Stimulated activated CD8-positive, alpha-beta memory T cell treated with anti-CD3 and anti-CD28 coated beads, Interleukin-4, amount 100 ng/mL, for 48 hours (primary cell): Measurements from ENCODE around the gene UBR1.

Experiments used
- DNase-seq: peaks from one replicate; pipeline ENCODE4 v3.0.0-alpha.2; 2020

The UBR1 gene

GRCh38 chr15:43105077-43105736 is 631 bp downstream of the UBR1 start:
- peak; percentile 33 for DNase-seq

DNA sequence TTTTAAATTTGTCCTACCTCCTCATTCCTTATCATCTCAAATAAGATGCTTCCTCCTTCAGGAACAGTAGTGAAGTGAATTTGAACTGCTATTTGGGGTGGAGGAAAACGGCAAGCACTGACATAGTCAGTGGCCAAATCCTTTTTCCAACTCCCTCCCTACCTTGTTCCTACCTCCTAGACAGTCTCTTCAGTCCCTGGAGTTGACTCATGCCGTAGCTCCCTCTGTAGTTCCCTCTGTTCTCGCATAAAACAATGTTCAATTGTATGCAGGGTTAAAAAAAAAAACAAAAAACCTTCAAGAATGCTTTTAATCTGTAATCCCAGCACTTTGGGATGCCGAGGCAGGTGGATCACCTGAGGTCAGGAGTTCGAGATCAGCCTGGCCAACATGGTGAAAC is 1.4 kb downstream of the UBR1 start:
- no peak for DNase-seq

GRCh38 chr15:43103907-43104306 is 1.9 kb downstream of the UBR1 start:
- DNase-seq: no peak

- DNase-seq: no peak
These were observed 3.7 kb downstream of the UBR1 start for GRCh38 chr15:43102187-43102586.

- DNase-seq: no peak
These were observed 4.9 kb downstream of the UBR1 start for GRCh38 chr15:43100971-43101370.

DNA sequence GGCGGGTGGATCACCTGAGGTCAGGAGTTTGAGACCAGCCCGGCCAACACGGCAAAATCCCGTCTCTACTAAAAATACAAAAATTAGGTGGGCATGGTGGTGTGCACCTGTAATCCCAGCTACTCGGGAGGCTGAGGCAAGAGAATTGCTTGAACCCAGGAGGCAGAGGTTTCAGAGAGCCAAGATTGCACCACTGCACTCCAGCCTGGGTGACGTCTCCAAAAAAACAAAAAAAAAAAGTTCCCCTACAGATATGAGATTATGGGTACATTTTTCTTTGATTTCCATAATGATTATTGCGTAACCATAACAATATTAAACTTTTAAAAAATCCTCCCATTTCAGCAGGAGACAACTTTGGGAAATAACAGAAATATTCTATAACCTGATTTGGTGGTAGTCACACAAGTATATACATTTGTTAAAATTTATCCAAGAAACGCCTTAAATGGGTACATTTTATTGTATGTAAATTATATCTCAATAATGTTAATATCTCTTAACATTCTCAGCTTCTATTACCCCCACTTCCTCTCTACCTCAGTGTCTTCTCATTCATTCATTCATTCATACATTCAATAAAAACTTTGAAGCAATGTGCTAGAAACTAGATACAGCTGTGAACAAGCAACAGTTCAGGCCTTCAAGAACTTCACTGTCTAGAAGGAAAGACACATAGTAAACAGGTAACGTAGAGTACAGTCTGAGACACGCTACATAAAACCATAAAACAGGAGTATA is 6.6 kb downstream of the UBR1 start:
- no peak for DNase-seq

DNA sequence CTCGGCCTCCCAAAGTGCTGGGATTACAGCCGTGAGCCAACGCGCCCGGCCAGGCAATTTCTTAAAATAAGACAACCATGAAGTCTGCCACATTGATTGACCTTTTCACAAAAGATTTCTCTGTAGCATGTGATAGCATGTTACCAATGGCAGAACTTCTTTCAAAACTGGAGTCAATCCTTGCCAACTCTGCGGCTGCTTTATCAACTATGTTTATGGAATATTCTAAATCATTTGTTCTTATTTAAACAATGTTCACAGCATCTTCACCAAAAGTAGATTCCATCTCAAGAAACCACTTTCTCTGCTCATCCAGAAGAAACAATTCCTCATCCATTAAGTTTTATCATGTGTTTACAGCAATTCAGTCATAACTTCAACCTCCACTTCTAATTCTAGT is 9.4 kb downstream of the UBR1 start:
- no peak for DNase-seq

- DNase-seq: no peak
These were observed 10.0 kb downstream of the UBR1 start for GRCh38 chr15:43095708-43096347.

- DNase-seq: no peak
These were observed 10.6 kb downstream of the UBR1 start for GRCh38 chr15:43095243-43095642.

GRCh38 chr15:43094416-43095030 is 11.3 kb downstream of the UBR1 start:
- DNase-seq: no peak

DNA sequence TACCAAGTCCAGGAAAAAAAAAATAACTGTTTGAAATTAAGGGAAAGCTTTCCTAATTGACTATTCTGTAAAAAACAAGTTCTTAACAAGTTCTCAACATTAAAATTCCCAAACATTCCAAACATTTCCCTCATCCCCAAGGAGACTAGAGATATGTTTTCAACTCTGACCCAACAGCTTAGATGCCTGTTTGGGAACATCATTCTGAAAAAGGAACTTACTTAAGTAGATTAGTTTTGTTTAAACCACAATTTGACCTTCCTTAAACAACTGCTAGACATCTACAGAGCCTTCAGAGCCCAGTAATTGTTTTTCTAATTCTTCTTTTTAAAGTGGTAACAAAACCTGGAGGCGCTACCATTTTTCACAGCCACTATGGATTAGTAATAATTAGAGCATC is 12.8 kb downstream of the UBR1 start:
- DNase-seq: no peak

- DNase-seq: no peak
These were observed 14.0 kb downstream of the UBR1 start for GRCh38 chr15:43091859-43092258.

GRCh38 chr15:43086551-43086950 is 19.3 kb downstream of the UBR1 start:
- no peak for DNase-seq

- no peak for DNase-seq
These were observed 19.9 kb downstream of the UBR1 start for GRCh38 chr15:43085921-43086320.

GRCh38 chr15:43082509-43082908 is 23.3 kb downstream of the UBR1 start:
- no peak for DNase-seq

- DNase-seq: no peak
These were observed 24.6 kb downstream of the UBR1 start for GRCh38 chr15:43081283-43081682.

GRCh38 chr15:43071451-43071850 is 34.4 kb downstream of the UBR1 start:
- DNase-seq: no peak

DNA sequence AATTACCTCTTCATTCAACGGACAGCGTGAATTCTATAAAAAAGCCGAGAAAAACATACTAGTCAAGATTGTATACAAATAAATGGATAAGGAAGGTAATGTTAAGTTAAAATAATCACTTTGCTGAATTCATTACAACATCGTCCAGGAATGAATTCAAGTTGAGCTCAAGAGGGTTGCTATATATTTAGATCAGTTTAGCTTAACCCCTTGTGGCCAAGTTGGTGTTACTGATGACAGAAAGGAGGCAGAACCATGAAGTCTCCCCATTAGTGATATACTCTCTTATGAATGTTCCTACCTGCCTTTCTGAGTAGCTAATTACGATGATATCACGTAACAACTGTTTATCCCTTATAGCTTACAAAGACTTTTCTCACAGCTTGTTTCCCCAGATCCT is 34.9 kb downstream of the UBR1 start:
- no peak for DNase-seq

GRCh38 chr15:43070249-43070648 is 35.6 kb downstream of the UBR1 start:
- no peak for DNase-seq

DNA sequence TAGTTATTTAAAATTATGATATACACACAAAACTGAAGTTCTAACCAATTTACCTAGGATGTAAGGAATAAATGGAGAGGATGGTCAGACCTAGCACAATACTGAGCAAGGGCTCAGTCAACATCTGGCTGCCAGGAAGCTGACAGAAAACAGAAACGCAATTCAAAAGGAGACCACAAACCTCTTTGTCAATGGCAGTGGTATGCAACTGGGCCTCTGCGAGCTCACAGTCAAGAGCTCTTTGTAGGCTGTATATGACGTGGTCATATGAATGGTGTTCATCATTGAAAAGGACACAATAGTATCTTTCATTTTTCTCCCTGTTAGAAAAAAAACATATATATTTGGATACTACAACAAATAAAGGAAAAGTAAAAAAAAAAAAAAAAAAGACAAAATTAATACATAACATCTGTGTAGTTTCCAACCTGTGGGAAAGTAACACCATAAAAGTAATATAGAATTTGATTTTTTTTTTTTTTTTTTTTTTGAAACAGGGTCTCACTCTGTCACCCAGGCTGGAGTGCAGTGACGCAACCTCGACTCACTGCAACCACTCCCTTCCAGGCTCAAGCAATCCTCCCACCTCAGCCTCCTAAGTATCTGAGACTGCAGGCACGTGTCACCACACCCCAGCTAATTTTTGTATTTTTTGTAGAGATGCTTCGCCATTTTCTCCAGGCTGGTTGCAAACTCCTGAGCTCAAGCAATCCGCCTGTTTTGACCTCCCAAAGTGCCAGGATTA is 37.9 kb downstream of the UBR1 start:
- peak; percentile 48 for DNase-seq

- DNase-seq: no peak
These were observed 49.1 kb downstream of the UBR1 start for GRCh38 chr15:43056696-43057095.

DNA sequence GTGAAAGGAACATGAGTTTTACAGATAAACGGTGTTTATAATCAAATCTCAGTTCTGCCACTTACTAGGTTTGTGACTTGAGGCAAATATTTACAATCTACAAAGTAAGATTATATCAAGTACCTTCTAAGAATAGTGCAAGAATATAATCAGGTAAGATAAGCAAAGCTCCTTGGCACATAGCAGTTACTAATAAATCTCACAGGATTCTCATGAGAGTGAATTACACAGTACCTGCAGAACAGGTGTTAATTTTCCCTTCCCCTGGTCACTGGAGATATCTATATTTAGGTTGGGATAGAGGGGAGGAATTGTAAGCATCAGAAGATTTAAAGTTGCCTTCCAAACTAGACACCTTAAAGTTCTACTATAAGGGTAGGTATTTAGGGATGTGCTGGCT is 53.0 kb downstream of the UBR1 start:
- DNase-seq: no peak

GRCh38 chr15:43048935-43049334 is 56.9 kb downstream of the UBR1 start:
- no peak for DNase-seq
